NCI-H146 treated with DMSO at 0.1 percent for 48 hours (cell line): Measurements from ENCODE around the gene LCE1E.

ENCODE experiments used
- DNase-seq: peaks from one replicate; lab custom pipeline; 2025; ENCODE audit not compliant: unreplicated experiment; lab: John Stamatoyannopoulos, UW

The LCE1E gene

GRCh38 chr1:152777510-152778137 lies 8.4 kb upstream of the LCE1E start:
- DNase-seq: no peak

GRCh38 chr1:152783095-152783494 lies 3.0 kb upstream of the LCE1E start:
- DNase-seq: no peak

GRCh38 chr1:152795686-152796085 lies 9.6 kb downstream of the LCE1E start:
- no peak for DNase-seq

GRCh38 chr1:152796421-152796820 lies 10.4 kb downstream of the LCE1E start, which contains the start of gene LCE1D:
Gene LCE1D, plus strand, starts transcription at chr1:152796721. Its CDS starts 1,074 bp downstream, at chr1:152797795.
- no peak for DNase-seq

GRCh38 chr1:152801333-152801732 lies 15.3 kb downstream of the LCE1E start:
- DNase-seq: no peak

- no peak for DNase-seq
These were observed 20.5 kb downstream of the LCE1E start, which contains the start of gene LCE1C for GRCh38 chr1:152806576-152806975. Gene LCE1C, minus strand, starts transcription at chr1:152806651. Its CDS starts 1,173 bp downstream, at chr1:152805478.

GRCh38 chr1:152811050-152811449 lies 25.0 kb downstream of the LCE1E start:
- no peak for DNase-seq

- no peak for DNase-seq
These were observed 25.6 kb downstream of the LCE1E start, which contains the start of gene LCE1B for GRCh38 chr1:152811671-152812070. Gene LCE1B, plus strand, starts transcription at chr1:152811971. Its CDS starts 476 bp downstream, at chr1:152812447.

GRCh38 chr1:152817309-152817708 lies 31.3 kb downstream of the LCE1E start:
- no peak for DNase-seq

- no peak for DNase-seq
These were observed 37.2 kb downstream of the LCE1E start for GRCh38 chr1:152823294-152823693.

GRCh38 chr1:152824964-152825363 lies 38.9 kb downstream of the LCE1E start:
- no peak for DNase-seq

- no peak for DNase-seq
These were observed 41.1 kb downstream of the LCE1E start, which contains the start of gene LCE1A for GRCh38 chr1:152827173-152827572. Gene LCE1A, plus strand, starts transcription at chr1:152827473. Its CDS starts 0 bp downstream, at chr1:152827473.

- DNase-seq: no peak
These were observed 50.8 kb downstream of the LCE1E start for GRCh38 chr1:152836870-152837269.
